Prostate gland (tissue), 2 donors: ENCODE data around the gene BTG4.

Experiments
- POLR2A ChIP-seq: fragments of 450-650 bp; IDR thresholded peaks from one replicate; pipeline ENCODE4 v1.6.1; 2016; ENCODE audit warnings: antibody characterized with exemption, mild to moderate bottlenecking
- POLR2AphosphoS5 ChIP-seq: sonication (generic); formaldehyde crosslinking; IDR thresholded peaks from one replicate; pipeline ENCODE4 v1.6.1; 2017; ENCODE audit warnings: antibody characterized with exemption
- TF ChIP-seq, protein P1 (sequence below), 4 experiments: fragments of 200-600 bp in 2 of 4; fragments of 450-650 bp in 2 of 4; sonication (generic) in 2 of 4; IDR thresholded peaks; 1 replicate in 3 of 4; 2 replicates in 1 of 4; pipeline ENCODE4 v1.5.1; 2016 to 2019; ENCODE audit warnings: antibody characterized with exemption in 4 of 4, mild to moderate bottlenecking in 2 of 4, moderate library complexity in 2 of 4

DNA sequence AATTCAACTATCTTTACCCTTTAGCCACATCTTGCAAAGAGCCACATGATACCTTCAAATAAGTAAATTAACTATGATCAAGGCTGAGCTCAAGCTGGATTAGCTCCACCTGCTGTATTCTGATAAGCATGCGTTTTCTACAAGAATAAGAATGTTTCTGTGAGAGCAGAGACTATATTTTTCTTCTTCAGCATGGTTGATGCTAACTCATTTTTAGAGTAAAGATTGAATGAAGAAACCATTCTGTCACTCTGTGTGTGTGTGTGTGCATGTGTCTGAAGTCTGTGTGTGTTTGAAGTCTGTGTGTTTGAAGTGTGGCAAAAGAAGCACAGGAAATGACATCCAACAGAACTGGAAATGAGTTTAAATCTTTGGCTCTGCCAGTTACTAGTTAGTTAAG, 16.4 kb upstream of the BTG4 start:
- no peak for TF ChIP-seq POLR2AphosphoS5
- TF ChIP-seq, protein P1, sequence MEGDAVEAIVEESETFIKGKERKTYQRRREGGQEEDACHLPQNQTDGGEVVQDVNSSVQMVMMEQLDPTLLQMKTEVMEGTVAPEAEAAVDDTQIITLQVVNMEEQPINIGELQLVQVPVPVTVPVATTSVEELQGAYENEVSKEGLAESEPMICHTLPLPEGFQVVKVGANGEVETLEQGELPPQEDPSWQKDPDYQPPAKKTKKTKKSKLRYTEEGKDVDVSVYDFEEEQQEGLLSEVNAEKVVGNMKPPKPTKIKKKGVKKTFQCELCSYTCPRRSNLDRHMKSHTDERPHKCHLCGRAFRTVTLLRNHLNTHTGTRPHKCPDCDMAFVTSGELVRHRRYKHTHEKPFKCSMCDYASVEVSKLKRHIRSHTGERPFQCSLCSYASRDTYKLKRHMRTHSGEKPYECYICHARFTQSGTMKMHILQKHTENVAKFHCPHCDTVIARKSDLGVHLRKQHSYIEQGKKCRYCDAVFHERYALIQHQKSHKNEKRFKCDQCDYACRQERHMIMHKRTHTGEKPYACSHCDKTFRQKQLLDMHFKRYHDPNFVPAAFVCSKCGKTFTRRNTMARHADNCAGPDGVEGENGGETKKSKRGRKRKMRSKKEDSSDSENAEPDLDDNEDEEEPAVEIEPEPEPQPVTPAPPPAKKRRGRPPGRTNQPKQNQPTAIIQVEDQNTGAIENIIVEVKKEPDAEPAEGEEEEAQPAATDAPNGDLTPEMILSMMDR (IDR thresholded peaks at IDR 0.05): no peak
- TF ChIP-seq POLR2A: no peak
